GM21515 (cell line): ENCODE results near the gene WRAP53.

Source experiments
- ATAC-seq: cut with Tn5 transposase; IDR thresholded peaks from one replicate; pipeline ENCODE4 v1.9.1; 2021; ENCODE audit not compliant: unreplicated experiment

Gene WRAP53

DNA sequence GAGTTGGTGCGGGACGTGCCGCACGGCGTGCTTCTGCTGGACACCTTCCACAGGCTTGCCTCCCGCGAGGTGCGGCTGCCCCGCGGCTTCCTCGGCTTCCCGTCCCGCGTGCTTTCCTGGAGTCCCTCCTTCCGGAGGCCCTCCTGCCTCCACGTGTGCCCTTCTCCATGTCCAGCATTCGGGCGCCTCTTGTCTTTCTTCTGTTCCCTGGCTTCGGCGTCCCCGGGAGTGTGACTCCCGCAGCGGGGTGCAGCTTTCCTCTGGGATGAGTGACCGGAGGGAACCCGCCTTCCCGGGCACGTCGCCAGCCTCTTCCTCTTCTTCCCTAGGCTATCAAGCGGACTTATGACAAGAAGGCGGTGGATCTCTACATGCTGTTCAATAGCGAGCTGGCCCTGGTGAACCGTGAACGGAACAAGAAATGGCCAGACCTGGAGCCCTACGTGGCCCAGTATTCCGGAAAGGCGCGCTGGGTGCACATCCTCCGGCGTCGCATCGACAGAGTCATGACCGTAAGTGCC is 52.3 kb downstream of the WRAP53 start:
- no peak for ATAC-seq

DNA sequence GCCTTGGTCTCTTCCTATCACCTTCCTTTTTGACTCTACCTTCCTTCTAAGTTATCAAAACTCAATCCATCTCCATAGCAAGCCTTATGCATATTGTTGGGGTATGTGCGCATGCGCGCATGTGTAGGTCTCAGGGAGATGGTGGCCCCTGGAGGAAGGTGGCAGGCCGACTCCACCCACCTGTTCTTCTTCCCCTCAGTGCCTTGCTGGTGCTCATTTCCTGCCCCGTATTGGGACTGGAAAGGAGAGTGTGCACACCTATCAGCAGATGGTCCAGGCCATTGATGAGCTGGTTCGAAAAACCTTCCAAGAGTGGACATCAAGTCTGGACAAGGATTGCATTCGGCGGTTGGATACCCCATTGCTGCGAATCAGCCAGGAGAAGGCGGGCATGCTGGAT is 54.5 kb downstream of the WRAP53 start:
- ATAC-seq = no peak

DNA sequence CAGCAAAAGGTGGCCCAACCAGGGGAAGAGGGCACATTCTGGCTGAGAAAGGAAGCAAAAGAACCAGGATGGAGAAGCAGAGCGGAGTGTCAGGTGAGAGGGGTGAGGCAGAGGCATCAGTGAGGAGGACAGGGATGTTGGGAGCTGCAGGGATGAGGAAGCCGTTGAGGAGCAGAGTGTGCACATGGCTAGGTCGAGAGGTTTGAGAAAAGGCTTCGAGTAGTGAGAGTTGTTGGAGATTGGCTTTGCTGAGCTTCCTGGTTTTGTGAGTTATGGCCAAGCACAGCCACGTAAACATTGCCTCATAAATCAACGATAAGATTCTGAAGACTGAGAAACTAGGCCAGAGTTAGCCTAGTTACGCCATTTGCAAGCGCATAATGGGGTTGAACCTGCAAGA is 56.1 kb downstream of the WRAP53 start:
- ATAC-seq = no peak

DNA sequence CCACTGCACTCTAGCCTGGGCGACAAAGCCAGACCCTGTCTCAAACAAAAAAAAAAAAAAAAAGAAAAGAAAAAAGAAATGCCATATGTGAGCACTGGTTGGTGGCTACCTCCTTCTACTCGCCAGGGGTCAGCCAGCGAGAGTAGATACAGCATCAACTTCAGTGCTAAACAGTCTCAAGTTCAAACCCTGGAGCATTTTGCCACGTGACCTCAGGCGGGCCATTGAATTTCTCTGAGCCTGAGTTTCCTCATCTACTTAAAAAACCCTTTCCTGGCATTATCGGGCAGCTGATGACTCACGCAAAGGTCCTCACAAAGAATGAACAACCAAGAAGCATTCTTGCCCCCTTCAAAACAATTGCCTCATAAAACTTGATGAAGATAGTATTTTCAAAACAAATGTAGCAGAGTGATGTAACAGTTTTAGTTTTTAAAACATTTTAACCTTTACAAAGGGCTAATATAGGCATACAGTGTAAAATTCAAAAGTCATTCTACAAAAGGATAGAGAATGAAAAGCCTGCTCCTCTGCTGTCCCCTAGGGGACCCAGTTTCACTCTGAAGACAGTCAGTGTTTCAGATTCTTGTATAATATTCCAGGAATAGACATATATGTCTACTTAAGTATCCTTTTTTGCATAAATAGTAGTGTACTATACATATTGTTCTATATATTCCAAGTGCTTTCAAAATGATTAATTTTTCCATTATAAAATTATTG is 57.6 kb downstream of the WRAP53 start:
- no peak for ATAC-seq

DNA sequence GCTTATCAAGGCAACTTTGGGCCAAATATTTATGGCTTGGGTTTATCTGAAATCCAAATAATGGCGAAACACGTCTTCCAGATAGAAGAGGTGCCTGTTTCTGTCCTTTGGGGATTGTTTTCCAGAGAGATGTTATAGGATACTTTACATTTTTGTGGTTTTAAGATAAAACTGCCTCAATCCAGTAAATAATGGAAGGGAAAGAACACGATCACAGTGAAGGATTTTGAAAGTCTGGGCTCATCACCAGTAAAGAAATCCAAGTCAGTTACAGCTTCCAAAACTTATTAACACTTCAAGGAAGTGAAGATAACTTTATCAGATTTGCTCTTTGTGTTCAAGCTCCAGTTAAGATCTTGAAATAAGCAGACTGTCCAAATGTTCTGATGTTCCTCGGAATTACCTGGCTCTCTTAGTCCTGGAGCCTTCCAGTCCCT is 59.4 kb downstream of the WRAP53 start:
- no peak for ATAC-seq

DNA sequence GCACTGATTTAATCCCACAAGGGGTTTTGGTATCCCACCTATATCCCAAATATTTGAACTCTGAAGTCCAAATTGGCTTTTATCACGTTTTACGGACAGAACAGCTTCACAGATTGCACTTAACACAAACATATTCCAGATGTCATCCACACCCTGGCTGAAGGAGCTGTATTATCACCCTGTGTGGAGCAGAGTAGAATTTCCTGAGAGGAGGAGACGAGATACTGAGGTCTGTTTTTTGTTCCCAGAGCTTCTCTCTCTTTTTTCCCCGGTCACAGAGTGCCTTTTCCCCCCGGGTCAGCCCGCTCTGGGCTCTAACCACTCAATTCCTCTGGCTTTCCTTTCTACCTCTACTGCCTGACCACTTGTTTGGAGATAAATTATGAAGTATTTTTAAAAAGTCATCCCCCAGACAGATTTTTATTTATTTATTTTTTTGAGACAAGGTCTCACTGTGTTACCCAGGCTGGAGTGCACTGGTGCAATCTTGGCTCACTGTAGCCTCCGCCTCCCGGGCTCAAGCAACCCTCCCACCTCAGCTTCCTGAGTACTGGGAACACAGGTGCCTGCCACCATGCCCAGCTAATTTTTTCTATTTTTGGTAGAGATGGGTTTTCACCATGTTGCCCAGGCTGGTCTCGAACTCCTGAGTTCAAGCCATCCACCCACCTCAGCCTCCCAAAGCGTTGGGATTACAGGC is 59.9 kb downstream of the WRAP53 start:
- no peak for ATAC-seq

DNA sequence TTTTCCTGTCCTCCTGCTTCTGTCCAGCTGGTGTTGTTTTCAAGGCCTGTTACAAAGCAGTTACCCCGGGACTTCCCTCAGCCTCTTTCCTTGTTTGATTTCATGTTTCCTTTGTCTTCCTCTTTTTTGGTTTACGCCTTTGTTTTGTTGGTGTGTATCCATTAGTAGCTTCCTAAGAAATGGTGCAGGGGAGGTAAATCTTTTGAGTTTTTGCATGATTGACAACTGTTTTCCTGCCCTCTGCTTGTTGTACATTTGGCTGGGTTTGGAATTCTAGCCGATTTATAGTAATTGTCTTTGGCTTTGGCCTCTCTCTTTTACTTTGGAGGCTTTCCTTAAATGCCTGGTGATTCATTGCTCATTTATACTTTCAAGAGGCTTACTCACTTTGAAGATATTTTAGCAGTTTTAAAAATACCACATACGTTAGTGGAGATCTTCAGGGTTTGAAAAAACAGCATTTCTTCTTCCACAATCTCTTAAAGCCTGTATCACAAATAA is 62.1 kb downstream of the WRAP53 start:
- no peak for ATAC-seq
